ENCODE measurements around the gene UST.
"Not testable (repeated sequence)": the region's sequence is repeated elsewhere in the genome, so short reads cannot be mapped to it uniquely, and the experiment has no call there.

Gene UST

GRCh38 chr6:148737806-148738205 is 9.0 kb upstream of the UST start:
- no peak for DNase-seq

- DNase-seq: no peak
These were observed 7.6 kb upstream of the UST start for GRCh38 chr6:148738946-148739821.

- DNase-seq: no peak
These were observed 7.1 kb upstream of the UST start for GRCh38 chr6:148739822-148740128.

GRCh38 chr6:148743476-148743875 is 3.4 kb upstream of the UST start:
- no peak for DNase-seq

- DNase-seq: no peak
These were observed 904 bp upstream of the UST start for GRCh38 chr6:148745926-148746325.

GRCh38 chr6:148747145-148747470 is 278 bp downstream of the UST start:
- no peak for DNase-seq

GRCh38 chr6:148747471-148748165 is 788 bp downstream of the UST start:
- DNase-seq: peak; percentile 32 to 43

GRCh38 chr6:148749674-148750073 is 2.8 kb downstream of the UST start:
- no peak for DNase-seq

GRCh38 chr6:148750838-148751792 is 4.3 kb downstream of the UST start:
- no peak for DNase-seq

- DNase-seq: no peak
These were observed 5.0 kb downstream of the UST start for GRCh38 chr6:148751793-148752170.

GRCh38 chr6:148755379-148755778 is 8.5 kb downstream of the UST start:
- not testable (repeated sequence) for DNase-seq

GRCh38 chr6:148757944-148758480 is 11.2 kb downstream of the UST start:
- no peak for DNase-seq

- no peak for DNase-seq
These were observed 11.7 kb downstream of the UST start for GRCh38 chr6:148758492-148758891.

- DNase-seq: no peak
These were observed 13.4 kb downstream of the UST start for GRCh38 chr6:148760258-148760534.

- peak in 1 of 2 experiments; percentile 23 for DNase-seq
These were observed 14.0 kb downstream of the UST start for GRCh38 chr6:148760568-148761526.

GRCh38 chr6:148761527-148762011 is 14.7 kb downstream of the UST start:
- DNase-seq: peak in 1 of 2 experiments; percentile 16

- DNase-seq: no peak
These were observed 15.4 kb downstream of the UST start for GRCh38 chr6:148762231-148762630.

- not testable (repeated sequence) for DNase-seq
These were observed 17.6 kb downstream of the UST start for GRCh38 chr6:148764259-148765020.

- no peak for DNase-seq
These were observed 19.3 kb downstream of the UST start for GRCh38 chr6:148765898-148766808.

- DNase-seq: no peak
These were observed 21.9 kb downstream of the UST start for GRCh38 chr6:148768646-148769270.

Measured in stimulated activated CD4-positive, alpha-beta T cell treated with anti-CD3 and anti-CD28 coated beads, Interleukin-4, amount 100 ng/mL, for 4 hours (primary cell).